Liver (tissue), 3 donors: ENCODE results near the gene HUNK.

Experiments used
- CTCF ChIP-seq: fragments of 150-350 bp; IDR thresholded peaks from 2 replicates; pipeline ENCODE4 v1.5.1; 2017; ENCODE audit warnings: improper control_type of control experiment, low read depth, low read length; ENCODE audit not compliant: missing input control
- EGR1 ChIP-seq, 2 donors: IDR thresholded peaks; 2 replicates each; pipeline ENCODE4 v1.6.1; 2016 to 2018; ENCODE audit warnings: antibody characterized with exemption in 2 of 2, low read depth in 2 of 2
- donor health status: healthy.
- donor health status: healthy.

GRCh38 chr21:31961027-31961426 lies 88.2 kb downstream of the HUNK start:
- TF ChIP-seq EGR1 (IDR thresholded peaks at IDR 0.05; ENCODE audit: low read depth in 2 of 2) (no peak), CTCF (no peak)
